Measurements from ENCODE around the gene FLOT1.
A peak's percentile ranks its signal among the peaks of the same experiment; 100 is the strongest.
"Not testable (repeated sequence)": the region's sequence is repeated elsewhere in the genome, so short reads cannot be mapped to it uniquely, and the experiment has no call there.

FLOT1 gene

DNA sequence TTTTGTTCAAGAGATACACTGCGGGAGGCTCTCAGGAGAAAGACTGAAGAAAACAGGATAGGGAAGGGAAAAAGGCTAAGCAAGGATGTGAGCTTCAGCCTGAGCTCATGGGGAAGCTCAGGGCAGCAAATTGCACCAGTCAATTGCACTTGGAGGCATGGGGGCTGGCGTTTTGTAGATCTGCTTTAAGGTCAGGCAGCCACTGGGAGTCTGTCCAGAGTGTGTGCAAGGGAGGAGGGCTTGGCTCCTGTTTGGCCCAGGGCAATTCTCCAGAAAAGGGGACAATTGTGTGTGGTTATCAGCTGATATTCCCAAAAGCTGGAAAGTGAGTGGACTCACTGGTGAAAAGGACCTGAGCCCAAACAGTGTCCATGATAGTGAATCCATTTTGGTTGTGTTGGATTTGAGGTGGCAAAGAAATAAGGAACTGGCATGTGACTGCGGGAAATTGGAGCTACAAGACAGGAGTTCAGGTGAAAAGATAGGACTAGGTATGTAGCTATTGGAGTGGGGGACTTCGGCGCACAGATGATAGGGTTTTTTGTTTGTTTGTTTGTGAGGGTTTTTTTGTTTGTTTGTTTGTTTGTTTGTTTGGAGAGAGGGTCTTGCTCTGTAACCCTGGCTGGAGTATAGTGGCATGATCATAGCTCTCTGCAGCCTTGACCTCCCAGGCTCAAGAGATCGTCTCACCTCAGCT, 24.1 kb upstream of the FLOT1 start:
- DNase-seq: no peak

DNA sequence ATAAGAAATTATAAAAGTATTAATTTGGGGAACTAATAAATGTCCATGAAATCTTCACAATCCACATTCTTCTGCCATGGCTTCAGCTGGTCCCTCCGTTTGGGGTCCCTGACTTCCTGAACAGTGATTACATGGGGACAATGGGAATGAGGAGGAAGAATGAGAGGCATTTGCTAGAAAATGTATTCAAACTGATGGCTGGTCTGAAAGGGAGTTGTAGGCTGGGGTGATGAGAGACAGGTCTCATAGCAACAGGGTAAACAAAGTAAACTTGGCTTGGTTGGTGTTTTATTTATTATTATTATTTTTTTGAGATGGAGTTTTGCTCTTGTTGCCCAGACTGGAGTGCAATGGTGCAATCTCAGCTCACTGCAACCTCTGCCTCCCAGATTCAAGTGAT, 23.0 kb upstream of the FLOT1 start:
- DNase-seq: not testable (repeated sequence)

GRCh38 chr6:30764490-30765043, 22.1 kb upstream of the FLOT1 start:
- not testable (repeated sequence) for DNase-seq

DNA sequence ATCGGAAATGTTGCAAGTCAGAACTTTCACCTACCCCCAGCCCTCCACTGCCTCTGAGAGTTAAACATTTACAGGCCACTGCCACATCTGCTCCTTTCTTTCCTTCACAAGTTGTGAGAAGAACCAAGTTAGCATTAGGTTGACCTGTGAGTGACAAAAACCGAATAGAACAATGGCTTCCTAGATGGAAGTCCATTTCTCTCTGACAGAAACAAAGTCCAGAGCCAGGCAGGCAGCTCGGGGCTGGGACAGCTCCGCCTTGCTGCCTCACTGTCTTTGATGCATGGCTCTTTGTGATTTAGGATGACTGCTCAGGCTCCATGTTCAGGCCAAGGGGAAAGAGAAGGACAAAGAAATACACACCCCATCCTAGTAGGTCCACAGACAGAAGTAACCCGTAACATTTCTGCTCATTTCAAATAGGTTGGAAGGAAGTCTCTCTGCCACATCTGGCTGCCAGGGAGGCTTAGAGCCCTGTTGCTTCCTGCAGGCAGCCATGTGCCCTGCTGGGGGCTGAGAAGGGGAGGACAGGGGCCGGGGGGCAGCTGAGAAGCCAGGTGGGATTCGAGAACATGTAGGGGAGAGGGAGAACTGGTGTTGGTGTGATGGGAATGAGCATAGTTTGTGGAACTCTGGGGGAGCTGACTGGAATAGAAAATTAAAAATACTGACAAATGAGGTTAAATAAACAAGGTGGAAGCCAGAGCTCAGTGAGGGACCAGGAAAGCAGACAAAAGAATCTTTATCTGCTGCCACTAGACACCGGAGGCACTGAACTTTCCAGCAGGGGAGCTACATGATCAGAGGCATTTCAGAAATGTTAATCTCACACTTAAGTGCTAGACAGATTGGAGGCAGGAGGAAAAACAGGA, 21.4 kb upstream of the FLOT1 start:
- DNase-seq: no peak

- DNase-seq: no peak
Observed at GRCh38 chr6:30763155-30763617, 20.7 kb upstream of the FLOT1 start.

DNA sequence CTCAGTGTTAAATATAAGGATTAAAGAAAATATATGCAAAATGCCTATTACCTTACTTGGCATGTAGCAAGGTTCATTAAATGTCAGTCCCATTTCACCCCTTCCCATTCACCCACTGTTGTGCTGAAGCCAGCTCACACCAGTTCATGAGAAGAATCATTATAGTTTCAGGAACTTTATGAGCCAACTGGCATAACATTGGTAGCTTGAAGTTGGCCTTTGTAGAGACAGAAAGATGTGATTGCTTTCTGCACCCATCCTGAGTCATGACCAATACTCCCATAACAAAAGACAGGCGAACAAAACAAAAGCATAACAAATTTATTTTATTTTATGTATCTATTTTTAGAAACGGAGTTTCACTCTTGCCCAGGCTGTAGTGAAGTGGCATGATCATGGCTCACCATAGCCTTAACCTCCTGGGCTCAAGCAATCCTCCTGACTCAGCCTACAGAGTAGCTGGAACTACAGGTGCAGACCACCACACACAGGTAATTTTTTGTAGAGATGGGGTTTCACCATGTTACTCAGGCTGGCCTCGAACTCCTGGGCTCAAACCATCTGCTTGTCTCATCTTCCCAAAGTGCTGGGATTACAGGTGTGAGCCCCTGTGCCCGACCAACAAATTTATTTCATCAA, 19.4 kb upstream of the FLOT1 start:
- no peak for DNase-seq

DNA sequence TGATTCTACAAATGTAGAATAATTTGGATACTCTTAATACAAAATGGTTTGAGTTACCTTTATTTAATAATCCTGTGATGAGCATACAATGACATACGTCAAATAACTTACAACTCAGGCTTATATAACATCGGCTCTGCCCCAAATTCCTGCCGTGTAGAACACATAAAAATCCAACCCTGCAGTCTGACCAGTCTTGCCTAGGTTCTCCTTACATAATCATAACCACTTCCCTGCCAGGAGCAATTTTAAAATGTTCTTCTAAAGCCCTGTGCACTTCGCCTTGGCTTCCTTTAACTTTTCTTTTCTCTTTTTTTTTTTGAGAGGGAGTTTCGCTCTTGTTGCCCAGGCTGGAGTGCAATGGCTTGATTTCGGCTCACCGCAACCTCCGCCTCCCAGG, 18.1 kb upstream of the FLOT1 start:
- DNase-seq: no peak

GRCh38 chr6:30759575-30760239, 17.2 kb upstream of the FLOT1 start:
- DNase-seq: no peak

- no peak for DNase-seq
Observed at GRCh38 chr6:30757261-30757904, 14.9 kb upstream of the FLOT1 start.

DNA sequence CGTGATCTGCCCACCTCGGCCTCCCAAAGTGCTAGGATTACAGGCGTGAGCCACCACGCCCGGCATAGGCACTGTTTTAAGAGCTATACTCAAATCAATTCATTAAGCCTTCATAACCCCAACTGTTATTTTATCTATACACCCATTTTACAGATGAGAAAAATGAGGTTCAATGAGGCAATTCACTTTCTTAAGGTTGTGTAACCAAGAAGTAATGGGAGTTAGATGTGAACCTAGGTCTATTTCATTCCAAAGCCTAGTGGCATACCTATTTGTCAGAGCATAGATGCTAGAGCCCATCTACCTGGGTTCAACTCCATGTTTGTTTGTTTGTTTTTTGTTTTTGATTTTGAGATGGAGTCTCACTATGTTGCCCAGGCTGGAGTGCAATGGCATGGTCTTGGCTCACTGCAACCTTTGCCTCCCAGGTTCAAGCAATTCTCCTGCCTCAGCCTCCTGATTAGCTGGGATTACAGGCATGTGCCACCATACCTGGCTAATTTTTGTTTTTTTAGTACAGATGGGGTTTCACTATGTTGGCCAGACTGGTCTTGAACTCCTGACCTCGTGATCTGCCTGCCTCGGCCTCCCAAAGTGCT, 14.0 kb upstream of the FLOT1 start:
- not testable (repeated sequence) for DNase-seq

GRCh38 chr6:30754631-30755030, 12.1 kb upstream of the FLOT1 start:
- no peak for DNase-seq

DNA sequence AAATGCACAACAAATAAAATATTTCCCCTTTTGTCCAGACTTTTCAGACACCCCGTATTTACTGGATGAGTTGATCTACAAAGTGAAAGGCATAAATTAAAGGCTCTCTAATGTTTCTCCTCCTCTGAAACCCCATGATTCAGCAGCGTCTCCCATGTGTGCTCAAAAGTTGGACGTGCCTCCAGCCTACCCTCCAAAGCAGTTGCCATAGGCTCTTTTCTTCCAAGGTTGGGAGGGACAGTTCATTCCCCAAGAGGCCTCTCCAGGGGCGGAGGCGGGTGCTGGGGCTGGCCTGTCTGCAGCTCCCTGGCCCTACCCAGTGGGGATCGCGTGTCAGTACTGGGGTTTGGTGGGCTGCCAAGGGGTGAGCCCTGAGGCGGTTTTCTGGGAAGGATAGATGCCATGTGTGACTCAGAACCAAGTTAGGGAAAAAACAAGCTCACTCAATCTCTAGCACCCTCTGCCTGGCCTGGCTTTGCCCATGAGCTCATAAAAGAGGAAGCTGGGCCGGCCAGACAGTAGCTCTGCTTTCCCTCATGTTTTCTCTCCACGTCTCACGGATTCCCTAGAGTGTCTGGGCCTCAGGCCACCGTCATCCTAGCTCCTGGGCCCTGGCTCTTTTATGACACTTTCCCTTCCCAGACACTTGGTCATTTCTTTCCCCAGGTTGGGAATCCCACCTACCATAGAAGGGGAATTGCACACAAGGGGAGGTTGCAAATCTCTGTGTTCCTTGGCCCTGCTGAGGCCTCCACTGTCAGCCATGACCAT, 9.9 kb upstream of the FLOT1 start:
- DNase-seq: no peak

DNA sequence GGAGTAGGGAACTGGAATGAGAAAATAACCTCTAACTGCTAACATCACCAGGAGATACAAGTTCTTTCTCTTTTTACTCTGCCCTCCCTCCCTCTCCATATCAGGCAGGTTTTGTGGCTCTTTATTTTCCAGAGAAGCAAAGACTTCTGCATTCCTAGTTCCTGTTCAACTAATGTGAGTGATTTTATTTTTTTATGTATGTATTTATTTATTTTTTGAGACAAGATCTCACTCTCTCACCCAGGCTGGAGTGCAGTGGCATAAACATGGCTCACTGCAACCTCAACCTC, 7.8 kb upstream of the FLOT1 start:
- DNase-seq: no peak

DNA sequence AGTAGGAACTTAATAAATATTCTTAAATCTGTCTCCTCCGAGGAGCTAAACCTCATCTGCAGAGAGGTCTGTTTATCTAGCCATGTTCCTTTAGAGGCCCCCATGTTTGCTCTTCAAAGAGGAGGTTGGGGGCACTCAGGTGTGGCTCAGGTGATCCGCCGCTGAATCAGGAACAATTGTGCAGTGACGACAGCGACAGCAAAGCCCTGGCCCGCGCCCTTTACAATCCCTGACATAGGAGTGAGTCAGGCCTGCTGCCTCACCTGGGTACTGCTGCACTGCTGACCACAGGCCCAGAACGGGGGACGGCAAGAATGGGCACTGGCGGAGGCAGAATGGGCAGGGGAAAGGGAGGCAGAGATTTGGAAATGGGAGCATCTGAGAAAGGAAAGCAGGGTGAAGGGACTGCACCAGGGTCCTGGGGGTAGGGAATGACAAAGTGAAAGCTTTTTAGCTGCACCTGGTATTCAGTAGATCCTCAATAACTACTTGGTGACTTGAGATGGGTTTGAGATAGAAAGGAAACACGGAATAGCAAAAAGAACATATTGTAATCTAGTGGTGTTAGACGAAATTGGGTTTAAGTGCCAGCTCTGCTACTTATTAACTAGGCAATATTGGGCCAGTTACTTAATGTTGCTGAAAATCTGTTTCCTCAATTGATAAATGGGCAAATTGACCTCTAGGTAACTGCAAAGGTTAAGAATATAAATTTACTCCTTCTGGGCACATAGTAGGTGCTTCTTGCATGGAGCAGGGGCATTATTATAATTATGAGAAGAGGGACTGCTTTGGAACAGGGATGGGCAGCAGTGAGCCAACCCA, 7.3 kb upstream of the FLOT1 start:
- DNase-seq: no peak

DNA sequence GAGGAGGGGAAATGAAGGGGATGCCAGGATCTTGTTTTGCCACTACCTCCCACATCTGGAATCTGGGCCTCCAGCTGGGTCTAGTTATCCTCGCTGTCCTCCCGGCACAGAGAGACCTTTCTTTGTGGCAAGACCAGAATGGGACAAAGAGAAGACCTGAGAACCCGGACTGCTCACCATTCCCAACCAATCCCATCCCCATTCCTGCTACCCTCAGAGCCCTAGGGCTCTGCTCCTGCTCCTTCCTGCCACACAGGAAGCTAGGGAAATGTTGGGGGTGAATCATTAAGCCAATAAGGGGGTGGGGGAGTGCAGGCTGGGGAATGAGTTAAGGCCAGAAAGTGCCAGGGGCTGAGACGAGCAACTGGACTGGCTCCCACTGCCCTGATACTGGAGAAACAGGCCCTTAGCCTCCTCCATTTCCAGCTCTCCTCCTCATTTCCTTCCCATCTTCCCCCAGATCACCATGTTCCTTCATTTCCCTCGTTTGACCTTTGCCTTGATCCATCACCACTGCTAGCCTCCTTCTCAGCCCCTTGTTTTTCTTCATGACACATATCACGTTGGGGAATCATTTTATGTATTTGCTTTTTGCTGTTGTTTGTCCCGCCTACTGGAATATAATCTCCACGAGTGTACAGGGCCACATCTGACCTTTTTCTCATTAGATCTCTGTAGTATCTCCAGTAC, 6.5 kb upstream of the FLOT1 start:
- no peak for DNase-seq

- DNase-seq: no peak
Observed at GRCh38 chr6:30747902-30748769, 5.6 kb upstream of the FLOT1 start.

- DNase-seq: no peak
Observed at GRCh38 chr6:30747300-30747687, 4.8 kb upstream of the FLOT1 start.

GRCh38 chr6:30744054-30744805, 1.7 kb upstream of the FLOT1 start, which contains the start of gene IER3:
Gene IER3 (minus strand): TSS chr6:30744547. CDS start chr6:30744518, 29 bp downstream.
- DNase-seq: peak; percentile 91

All from stimulated activated CD4-positive, alpha-beta T cell treated with anti-CD3 and anti-CD28 coated beads, Interleukin-15, amount 100 ng/mL, for 24 hours (primary cell).